HepG2 (cell line): ENCODE measurements around the gene VAMP2. TPM values are rescaled to one million over a fixed set of nuclear protein-coding genes. Genes with fewer than 3 reads are reported as not detected.

Source experiments
- ATAC-seq: fragments of 200-7000 bp; cut with Tn5 transposase; 3 replicates; pipeline ENCODE4 v1.9.1; 2020; ENCODE audit warnings: mild to moderate bottlenecking, moderate library complexity
- BruUV-seq: library from RNA; stranded (reverse); fragments of 400-500 nt; replicated peaks from 2 replicates; lab custom pipeline; 2021; lab: Mats Ljungman, UMichigan
- CTCF ChIA-PET: fragments of 300-600 bp; formaldehyde crosslinking; extraction: SDS; loops from one replicate; lab custom pipeline; 2021; ENCODE audit warnings: low total read pairs, inconsistent platforms, low intra/inter-chr PET ratio; lab: Yijun Ruan, JAX
- POLR2A ChIA-PET: fragments of 350-600 bp; sonication (Branson Sonifier 250); formaldehyde crosslinking; loops from one replicate; lab custom pipeline; 2020; ENCODE audit warnings: antibody characterized with exemption, inconsistent platforms; lab: Yijun Ruan, JAX
- DNase-seq: peaks from one replicate; pipeline ENCODE4 v3.0.0-alpha.2; 2015; ENCODE audit warnings: low spot score
- FAIRE-seq: peaks from 3 replicates; lab custom pipeline; 2011; peaks lifted over from hg19 to GRCh38; lab: Jason Lieb, UNC
- H2AFZ ChIP-seq: one replicate; pipeline ENCODE4 v1.6.1; 2011; ENCODE audit warnings: low read length, inconsistent platforms
- H3K27ac ChIP-seq: fragments of 300-600 bp; 3 replicates; pipeline ENCODE4 v1.8.0; 2011; ENCODE audit warnings: mixed run types, mild to moderate bottlenecking, mixed read lengths, low read length, inconsistent platforms; ENCODE audit not compliant: insufficient read depth; ENCODE audit errors: extremely low read length
- H3K27me3 ChIP-seq, 2 experiments: fragments of 200-600 bp in 1 of 2; 2 replicates in 1 of 2; 3 replicates in 1 of 2; pipeline versions ENCODE4 v1.6.0 to v1.8.0; 2011; ENCODE audit warnings: low read length in 2 of 2, mild to moderate bottlenecking in 2 of 2, moderate library complexity in 2 of 2, inconsistent platforms in 1 of 2; ENCODE audit not compliant: insufficient read depth in 2 of 2, control insufficient read depth in 1 of 2
- H3K36me3 ChIP-seq, 2 experiments: fragments of 200-600 bp in 1 of 2; replicated peaks in 1 of 2; 2 replicates in 1 of 2; 3 replicates in 1 of 2; pipeline versions ENCODE4 v1.5.1 to v1.8.0; 2011; ENCODE audit warnings: low read length in 2 of 2, inconsistent platforms in 1 of 2; ENCODE audit not compliant: insufficient read depth in 2 of 2, control insufficient read depth in 1 of 2
- H3K4me1 ChIP-seq: 2 replicates; pipeline ENCODE4 v1.5.1; 2012; ENCODE audit warnings: low read length, inconsistent platforms; ENCODE audit not compliant: insufficient read depth
- H3K4me2 ChIP-seq: 2 replicates; pipeline ENCODE4 v1.6.0; 2011; ENCODE audit warnings: low read depth, low read length, inconsistent platforms
- H3K4me3 ChIP-seq, 3 experiments: fragments of 200-600 bp in 1 of 3; sonication (generic), shearing (Covaris generic) in 1 of 3; replicated peaks in 1 of 3; 2 replicates each; pipeline ENCODE4 v1.5.1; 2011 to 2016; ENCODE audit warnings: low read length in 3 of 3, inconsistent platforms in 2 of 3, low read depth in 2 of 3, mild to moderate bottlenecking in 2 of 3, control low read depth in 1 of 3, mixed read lengths in 1 of 3; ENCODE audit not compliant: insufficient read depth in 1 of 3
- H3K79me2 ChIP-seq: one replicate; pipeline ENCODE4 v1.6.1; 2011; ENCODE audit warnings: low read length, inconsistent platforms; ENCODE audit not compliant: insufficient read depth
- H3K9ac ChIP-seq: 2 replicates; pipeline ENCODE4 v1.6.0; 2011; ENCODE audit warnings: mild to moderate bottlenecking, low read depth, low read length, inconsistent platforms; ENCODE audit not compliant: insufficient read depth
- H3K9me3 ChIP-seq: 2 replicates; pipeline ENCODE4 v1.5.1; 2012; ENCODE audit warnings: mild to moderate bottlenecking, low read length
- H4K20me1 ChIP-seq: 2 replicates; pipeline ENCODE4 v1.6.0; 2011; ENCODE audit warnings: inconsistent platforms, mild to moderate bottlenecking, low read length, moderate library complexity; ENCODE audit not compliant: insufficient read depth
- AHR ChIP-seq: IDR thresholded peaks from 2 replicates; pipeline ENCODE4 v1.6.1; 2018; ENCODE audit warnings: missing genetic modification reagents, missing compliant biosample characterization
- ATRX ChIP-seq: sonication (generic); formaldehyde crosslinking; IDR thresholded peaks from 2 replicates; pipeline ENCODE4 v1.4.0; 2020; ENCODE audit warnings: missing genetic modification reagents, borderline replicate concordance
- DNMT1 ChIP-seq: sonication (generic); formaldehyde crosslinking; IDR thresholded peaks from 2 replicates; pipeline ENCODE4 v1.5.1; 2020; ENCODE audit warnings: mild to moderate bottlenecking, missing genetic modification reagents
- ELF1 ChIP-seq: sonication (generic); formaldehyde crosslinking; IDR thresholded peaks from 2 replicates; pipeline ENCODE4 v1.4.0; 2020; ENCODE audit warnings: missing genetic modification reagents
- MAFF ChIP-seq: IDR thresholded peaks from 2 replicates; pipeline ENCODE4 v1.6.1; 2011; ENCODE audit warnings: low read depth, low read length, improper control_type of control experiment
- MED8 ChIP-seq: sonication (generic); formaldehyde crosslinking; IDR thresholded peaks from 2 replicates; pipeline ENCODE4 v1.8.1; 2023; ENCODE audit warnings: mild to moderate bottlenecking, missing genetic modification reagents; ENCODE audit not compliant: insufficient replicate concordance
- NFE2 ChIP-seq: sonication (generic); formaldehyde crosslinking; IDR thresholded peaks from 2 replicates; pipeline ENCODE4 v1.4.0; 2020; ENCODE audit warnings: missing genetic modification reagents
- NR2F1 ChIP-seq, 2 experiments: fragments of 450-650 bp in 1 of 2; formaldehyde crosslinking in 1 of 2; IDR thresholded peaks; 2 replicates each; pipeline versions ENCODE4 v1.5.0 to v1.6.1; 2016 to 2020; ENCODE audit warnings: mild to moderate bottlenecking in 1 of 2, missing compliant biosample characterization in 1 of 2, missing genetic modification reagents in 1 of 2, moderate library complexity in 1 of 2
- RAD51 ChIP-seq: fragments of 450-650 bp; IDR thresholded peaks from 2 replicates; pipeline ENCODE4 v1.6.1; 2016; ENCODE audit warnings: borderline replicate concordance
- SMAD1 ChIP-seq: sonication (generic); formaldehyde crosslinking; IDR thresholded peaks from 2 replicates; pipeline ENCODE4 v1.4.0; 2020; ENCODE audit warnings: missing genetic modification reagents, low read depth, mild to moderate bottlenecking, borderline replicate concordance
- YY1 ChIP-seq: IDR thresholded peaks from 2 replicates; pipeline ENCODE4 v1.6.1; 2011; ENCODE audit warnings: low read length, low read depth, moderate library complexity, mild to moderate bottlenecking; ENCODE audit not compliant: insufficient read depth, insufficient replicate concordance
- ZNF224 ChIP-seq: sonication (generic); formaldehyde crosslinking; IDR thresholded peaks from 2 replicates; pipeline ENCODE4 v1.5.0; 2020; ENCODE audit warnings: mild to moderate bottlenecking, missing genetic modification reagents
- ZNF451 ChIP-seq: sonication (generic); formaldehyde crosslinking; IDR thresholded peaks from 2 replicates; pipeline ENCODE4 v1.5.0; 2020; ENCODE audit warnings: mild to moderate bottlenecking, missing genetic modification reagents
- ZNF761 ChIP-seq: sonication (generic); formaldehyde crosslinking; conservative IDR thresholded peaks from 2 replicates; pipeline ENCODE4 v1.4.0; 2020; ENCODE audit warnings: mild to moderate bottlenecking, missing genetic modification reagents
- WGBS: methylation state at CpG from one replicate; pipeline ENCODE4 v1.1.6; 2017; ENCODE audit warnings: low lambda C conversion rate; 5-methylcytosine and 5-hydroxymethylcytosine counted together
- in situ Hi-C: cut with HindIII; loops from 2 replicates; pipeline ENCODE4 v1.10.0; 2017; ENCODE audit warnings: low pct_unique_long_range_greater_than_20kb; ENCODE audit not compliant: extremely low pct_ligation_motif_present
- intact Hi-C: fragments of 100-400 bp; cut with micrococcal nuclease; formaldehyde crosslinking; loops from one replicate; pipeline ENCODE4 v1.10.0; 2022; ENCODE audit not compliant: unreplicated experiment
- polyA plus RNA-seq, 8 experiments: library from polyadenylated mRNA; depleted of rRNA in 3 of 8; stranded (reverse) in 7 of 8; unstranded in 1 of 8; fragments of >200 nt; fragmentation: Illumina TruSeq in 4 of 8; extraction: Trizol in 4 of 8; gene quantifications; 2 replicates each; pipeline versions ENCODE4 v1.2.1 to v1.2.3, GENCODE V29; 2011 to 2016; ENCODE audit warnings: low read depth in 4 of 8, missing spikeins in 1 of 8, mixed read lengths in 1 of 8; ENCODE audit not compliant: insufficient read depth in 1 of 8
- total RNA-seq, 5 experiments: library from RNA; depleted of rRNA; stranded (reverse); fragments of >200 nt; fragmentation: Illumina TruSeq; extraction: Trizol; gene quantifications; 2 replicates each; pipeline ENCODE4 v1.2.3, GENCODE V29; 2016; ENCODE audit warnings: low read depth in 1 of 5
- TF ChIP-seq, protein P1 (sequence below): sonication (generic); formaldehyde crosslinking; IDR thresholded peaks from 2 replicates; pipeline ENCODE4 v1.4.0; 2020; ENCODE audit warnings: mild to moderate bottlenecking, missing genetic modification reagents, borderline replicate concordance
- TF ChIP-seq, protein P2 (sequence below): sonication (generic); formaldehyde crosslinking; IDR thresholded peaks from 2 replicates; pipeline ENCODE4 v1.8.0; 2022; ENCODE audit warnings: missing genetic modification reagents, mild to moderate bottlenecking, borderline replicate concordance

Gene VAMP2
- total and polyA plus RNA-seq, 2 of the 13 experiments (the other 11 are each of a cell fraction or from before 2014, with no cell fraction given): 3.9 to 17.2 TPM

DNA sequence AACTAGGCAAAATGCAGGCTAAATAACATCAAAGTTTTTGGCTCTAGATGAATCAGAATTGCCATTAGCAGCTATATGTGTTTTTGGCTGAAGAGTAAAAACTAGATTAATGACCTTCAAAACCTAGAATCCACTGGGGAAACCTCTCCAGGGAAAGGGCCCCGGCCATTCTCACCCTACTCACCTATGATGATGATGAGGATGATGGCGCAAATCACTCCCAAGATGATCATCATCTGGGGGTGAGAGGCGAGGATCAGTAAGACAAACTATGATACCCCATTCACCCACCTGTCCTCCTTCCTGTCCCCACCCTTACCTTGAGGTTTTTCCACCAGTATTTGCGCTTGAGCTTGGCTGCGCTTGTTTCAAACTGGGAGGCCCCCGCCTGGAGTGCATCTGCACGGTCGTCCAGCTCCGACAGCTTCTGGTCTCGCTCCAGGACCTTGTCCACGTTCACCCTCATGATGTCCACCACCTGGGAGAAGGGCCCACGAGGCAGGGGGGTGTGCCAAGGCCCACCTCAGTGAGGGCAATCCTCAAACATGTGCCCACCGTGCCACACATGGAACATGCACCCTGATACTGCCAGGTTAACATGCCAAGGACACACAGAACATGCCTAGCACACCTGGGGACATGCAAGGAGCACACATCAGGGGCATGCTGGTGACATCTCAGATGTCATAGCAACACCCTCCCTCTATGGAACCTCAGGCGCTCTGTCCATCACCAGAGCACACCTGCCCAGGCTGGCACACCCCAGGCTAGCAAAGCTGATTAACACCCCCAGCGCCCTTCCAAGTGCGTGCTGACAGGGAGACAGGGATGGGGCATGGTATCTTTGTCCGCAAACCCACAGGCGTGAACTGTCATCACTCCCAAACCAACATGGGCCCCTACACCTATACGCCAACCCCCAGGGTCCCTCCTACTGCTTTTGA lies 1.2 kb downstream of the VAMP2 start (continued):
- TF ChIP-seq, protein P1, sequence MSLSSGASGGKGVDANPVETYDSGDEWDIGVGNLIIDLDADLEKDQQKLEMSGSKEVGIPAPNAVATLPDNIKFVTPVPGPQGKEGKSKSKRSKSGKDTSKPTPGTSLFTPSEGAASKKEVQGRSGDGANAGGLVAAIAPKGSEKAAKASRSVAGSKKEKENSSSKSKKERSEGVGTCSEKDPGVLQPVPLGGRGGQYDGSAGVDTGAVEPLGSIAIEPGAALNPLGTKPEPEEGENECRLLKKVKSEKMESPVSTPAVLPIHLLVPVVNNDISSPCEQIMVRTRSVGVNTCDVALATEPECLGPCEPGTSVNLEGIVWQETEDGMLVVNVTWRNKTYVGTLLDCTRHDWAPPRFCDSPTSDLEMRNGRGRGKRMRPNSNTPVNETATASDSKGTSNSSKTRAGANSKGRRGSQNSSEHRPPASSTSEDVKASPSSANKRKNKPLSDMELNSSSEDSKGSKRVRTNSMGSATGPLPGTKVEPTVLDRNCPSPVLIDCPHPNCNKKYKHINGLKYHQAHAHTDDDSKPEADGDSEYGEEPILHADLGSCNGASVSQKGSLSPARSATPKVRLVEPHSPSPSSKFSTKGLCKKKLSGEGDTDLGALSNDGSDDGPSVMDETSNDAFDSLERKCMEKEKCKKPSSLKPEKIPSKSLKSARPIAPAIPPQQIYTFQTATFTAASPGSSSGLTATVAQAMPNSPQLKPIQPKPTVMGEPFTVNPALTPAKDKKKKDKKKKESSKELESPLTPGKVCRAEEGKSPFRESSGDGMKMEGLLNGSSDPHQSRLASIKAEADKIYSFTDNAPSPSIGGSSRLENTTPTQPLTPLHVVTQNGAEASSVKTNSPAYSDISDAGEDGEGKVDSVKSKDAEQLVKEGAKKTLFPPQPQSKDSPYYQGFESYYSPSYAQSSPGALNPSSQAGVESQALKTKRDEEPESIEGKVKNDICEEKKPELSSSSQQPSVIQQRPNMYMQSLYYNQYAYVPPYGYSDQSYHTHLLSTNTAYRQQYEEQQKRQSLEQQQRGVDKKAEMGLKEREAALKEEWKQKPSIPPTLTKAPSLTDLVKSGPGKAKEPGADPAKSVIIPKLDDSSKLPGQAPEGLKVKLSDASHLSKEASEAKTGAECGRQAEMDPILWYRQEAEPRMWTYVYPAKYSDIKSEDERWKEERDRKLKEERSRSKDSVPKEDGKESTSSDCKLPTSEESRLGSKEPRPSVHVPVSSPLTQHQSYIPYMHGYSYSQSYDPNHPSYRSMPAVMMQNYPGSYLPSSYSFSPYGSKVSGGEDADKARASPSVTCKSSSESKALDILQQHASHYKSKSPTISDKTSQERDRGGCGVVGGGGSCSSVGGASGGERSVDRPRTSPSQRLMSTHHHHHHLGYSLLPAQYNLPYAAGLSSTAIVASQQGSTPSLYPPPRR (CRISPR knock-in tag): 0 out of 2 replicates have a peak, but pooled peaks have one; percentile 14

DNA sequence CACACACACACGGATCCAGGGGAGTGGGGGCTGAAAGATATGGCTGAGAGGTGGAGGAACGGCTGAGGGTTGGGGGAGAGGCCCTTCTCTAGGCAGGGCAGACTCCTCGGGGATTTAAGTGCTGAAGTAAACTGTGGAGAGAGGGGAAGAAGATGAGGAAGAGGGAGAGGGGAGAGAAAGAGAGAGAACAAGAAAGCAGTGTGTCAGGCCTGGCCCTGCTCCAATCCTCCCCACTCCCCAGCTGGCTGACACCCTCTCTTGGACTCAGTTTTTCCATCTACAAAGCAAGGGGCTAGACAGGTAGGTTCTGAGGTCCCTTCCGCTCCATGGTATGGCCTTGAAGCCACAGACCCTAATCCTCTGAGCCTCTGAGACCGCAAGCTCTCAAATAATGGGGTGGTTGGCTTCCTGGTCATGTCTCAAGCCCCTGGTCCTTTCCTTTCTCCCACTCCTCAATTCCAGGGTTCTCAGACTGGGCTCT lies 2.0 kb downstream of the VAMP2 start:
- DNase-seq (no peak), FAIRE-seq (no peak), ATAC-seq (no peak)
- intact Hi-C loops (no loop called here), in situ Hi-C loops (no loop called here)
- no peak overlapping the region for H2AFZ ChIP-seq
- peak overlapping the region; percentile 30 for H3K27ac ChIP-seq
- H3K79me2 ChIP-seq: peaks cover 18% of the 10 kb centered on the region
- H4K20me1 ChIP-seq: no peaks in the 10 kb centered on the region
- no peaks in the 10 kb centered on the region for H3K9me3 ChIP-seq
- BruUV-seq: no TSS peak
- H3K4me1 ChIP-seq: peaks cover 55% of the 10 kb centered on the region
- H3K9ac ChIP-seq: peak overlapping the region; percentile 39; the same call in 1 of the 2 replicates
- no peak overlapping the region for H3K4me3 ChIP-seq
- H3K36me3 ChIP-seq: peaks cover 1 to 7% of the 10 kb centered on the region in 2 experiments; a peak in 3 of 5 replicates
- WGBS: 86% methylated on average over 5 of the region's 5 CpGs
- ChIA-PET CTCF (interaction anchor here (1.9 kb wide), 1 partner anchor 22 kb away, joined by 5 read pairs; no protein-coding TSS in a partner anchor), POLR2A (interaction anchor here (2.0 kb wide), 1 partner anchor 12 kb away, joined by 11 read pairs; no protein-coding TSS in a partner anchor)
- H3K27me3 ChIP-seq: no peaks in the 10 kb centered on the region; a peak in 1 of 5 replicates
- H3K4me2 ChIP-seq: peak overlapping the region; percentile 100; the same call in 1 of the 2 replicates
- TF ChIP-seq ZNF451 (no peak), DNMT1 (no peak), RAD51 (no peak), SMAD1 (CRISPR knock-in tag) (no peak), MAFF (no peak), ZNF761 (CRISPR knock-in tag) (no peak), NR2F1 (CRISPR knock-in tag; IDR thresholded peaks at IDR 0.05) (no peak), AHR (CRISPR knock-in tag) (no peak), ZNF224 (no peak), MED8 (no peak), ATRX (CRISPR knock-in tag) (no peak), ELF1 (CRISPR knock-in tag) (no peak), YY1 (no peak), NFE2 (no peak)
- TF ChIP-seq, protein P2, sequence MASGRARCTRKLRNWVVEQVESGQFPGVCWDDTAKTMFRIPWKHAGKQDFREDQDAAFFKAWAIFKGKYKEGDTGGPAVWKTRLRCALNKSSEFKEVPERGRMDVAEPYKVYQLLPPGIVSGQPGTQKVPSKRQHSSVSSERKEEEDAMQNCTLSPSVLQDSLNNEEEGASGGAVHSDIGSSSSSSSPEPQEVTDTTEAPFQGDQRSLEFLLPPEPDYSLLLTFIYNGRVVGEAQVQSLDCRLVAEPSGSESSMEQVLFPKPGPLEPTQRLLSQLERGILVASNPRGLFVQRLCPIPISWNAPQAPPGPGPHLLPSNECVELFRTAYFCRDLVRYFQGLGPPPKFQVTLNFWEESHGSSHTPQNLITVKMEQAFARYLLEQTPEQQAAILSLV (CRISPR knock-in tag): no peak
